ENCODE results near the gene SEC24D. TPM values are rescaled to one million over a fixed set of nuclear protein-coding genes. Genes with fewer than 3 reads are reported as not detected.

Gene SEC24D
- total and polyA plus RNA-seq, 9 of the 15 experiments (the other 6 are each of a cell fraction or from before 2014, with no cell fraction given) = 7.1 to 22.5 (median 11.3) TPM

GRCh38 chr4:118835571-118836300, at the start of gene SEC24D (continued):
- TF ChIP-seq PCBP1 (IDR thresholded peaks at IDR 0.05; ENCODE audit: low read depth, low read length, poor library complexity, severe bottlenecking) (no peak), TBL1XR1 (IDR thresholded peaks at IDR 0.05; ENCODE audit: low read length in 2 of 2) (0 out of 4 replicates have a peak, but pooled peaks of 1 of the 2 experiments have one; percentile 27), ZNF77 (CRISPR knock-in tag; IDR thresholded peaks at IDR 0.05) (no peak), CBFB (CRISPR knock-in tag; IDR thresholded peaks at IDR 0.05) (no peak), COPS2 (conservative IDR thresholded peaks at IDR 0.05) (no peak), SREBF2 (CRISPR knock-in tag; IDR thresholded peaks at IDR 0.05) (no peak), ZNF436 (CRISPR knock-in tag; IDR thresholded peaks at IDR 0.05) (no peak), SAP30 (IDR thresholded peaks at IDR 0.05; ENCODE audit: borderline replicate concordance, insufficient read depth, low read depth, low read length, poor library complexity, severe bottlenecking) (peak; percentile 30), NFATC3 (IDR thresholded peaks at IDR 0.05) (no peak), CLOCK (CRISPR knock-in tag; IDR thresholded peaks at IDR 0.05; ENCODE audit: borderline replicate concordance) (no peak), USF2 (CRISPR knock-in tag; IDR thresholded peaks at IDR 0.05) (no peak), BRD4 (IDR thresholded peaks at IDR 0.05) (0 out of 2 replicates have a peak, but pooled peaks have one; percentile 26), ZEB2 (IDR thresholded peaks at IDR 0.05) (no peak), ZKSCAN3 (CRISPR knock-in tag; IDR thresholded peaks at IDR 0.05) (no peak), GTF2A2 (tag; IDR thresholded peaks at IDR 0.05) (no peak), MTA1 (IDR thresholded peaks at IDR 0.05; ENCODE audit: borderline replicate concordance) (no peak)
- TF ChIP-seq, protein P1, sequence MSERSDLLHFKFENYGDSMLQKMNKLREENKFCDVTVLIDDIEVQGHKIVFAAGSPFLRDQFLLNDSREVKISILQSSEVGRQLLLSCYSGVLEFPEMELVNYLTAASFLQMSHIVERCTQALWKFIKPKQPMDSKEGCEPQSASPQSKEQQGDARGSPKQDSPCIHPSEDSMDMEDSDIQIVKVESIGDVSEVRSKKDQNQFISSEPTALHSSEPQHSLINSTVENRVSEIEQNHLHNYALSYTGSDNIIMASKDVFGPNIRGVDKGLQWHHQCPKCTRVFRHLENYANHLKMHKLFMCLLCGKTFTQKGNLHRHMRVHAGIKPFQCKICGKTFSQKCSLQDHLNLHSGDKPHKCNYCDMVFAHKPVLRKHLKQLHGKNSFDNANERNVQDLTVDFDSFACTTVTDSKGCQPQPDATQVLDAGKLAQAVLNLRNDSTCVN (CRISPR knock-in tag; IDR thresholded peaks at IDR 0.05) = no peak
- TF ChIP-seq, protein P2, sequence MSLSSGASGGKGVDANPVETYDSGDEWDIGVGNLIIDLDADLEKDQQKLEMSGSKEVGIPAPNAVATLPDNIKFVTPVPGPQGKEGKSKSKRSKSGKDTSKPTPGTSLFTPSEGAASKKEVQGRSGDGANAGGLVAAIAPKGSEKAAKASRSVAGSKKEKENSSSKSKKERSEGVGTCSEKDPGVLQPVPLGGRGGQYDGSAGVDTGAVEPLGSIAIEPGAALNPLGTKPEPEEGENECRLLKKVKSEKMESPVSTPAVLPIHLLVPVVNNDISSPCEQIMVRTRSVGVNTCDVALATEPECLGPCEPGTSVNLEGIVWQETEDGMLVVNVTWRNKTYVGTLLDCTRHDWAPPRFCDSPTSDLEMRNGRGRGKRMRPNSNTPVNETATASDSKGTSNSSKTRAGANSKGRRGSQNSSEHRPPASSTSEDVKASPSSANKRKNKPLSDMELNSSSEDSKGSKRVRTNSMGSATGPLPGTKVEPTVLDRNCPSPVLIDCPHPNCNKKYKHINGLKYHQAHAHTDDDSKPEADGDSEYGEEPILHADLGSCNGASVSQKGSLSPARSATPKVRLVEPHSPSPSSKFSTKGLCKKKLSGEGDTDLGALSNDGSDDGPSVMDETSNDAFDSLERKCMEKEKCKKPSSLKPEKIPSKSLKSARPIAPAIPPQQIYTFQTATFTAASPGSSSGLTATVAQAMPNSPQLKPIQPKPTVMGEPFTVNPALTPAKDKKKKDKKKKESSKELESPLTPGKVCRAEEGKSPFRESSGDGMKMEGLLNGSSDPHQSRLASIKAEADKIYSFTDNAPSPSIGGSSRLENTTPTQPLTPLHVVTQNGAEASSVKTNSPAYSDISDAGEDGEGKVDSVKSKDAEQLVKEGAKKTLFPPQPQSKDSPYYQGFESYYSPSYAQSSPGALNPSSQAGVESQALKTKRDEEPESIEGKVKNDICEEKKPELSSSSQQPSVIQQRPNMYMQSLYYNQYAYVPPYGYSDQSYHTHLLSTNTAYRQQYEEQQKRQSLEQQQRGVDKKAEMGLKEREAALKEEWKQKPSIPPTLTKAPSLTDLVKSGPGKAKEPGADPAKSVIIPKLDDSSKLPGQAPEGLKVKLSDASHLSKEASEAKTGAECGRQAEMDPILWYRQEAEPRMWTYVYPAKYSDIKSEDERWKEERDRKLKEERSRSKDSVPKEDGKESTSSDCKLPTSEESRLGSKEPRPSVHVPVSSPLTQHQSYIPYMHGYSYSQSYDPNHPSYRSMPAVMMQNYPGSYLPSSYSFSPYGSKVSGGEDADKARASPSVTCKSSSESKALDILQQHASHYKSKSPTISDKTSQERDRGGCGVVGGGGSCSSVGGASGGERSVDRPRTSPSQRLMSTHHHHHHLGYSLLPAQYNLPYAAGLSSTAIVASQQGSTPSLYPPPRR (CRISPR knock-in tag; IDR thresholded peaks at IDR 0.05; ENCODE audit: borderline replicate concordance) = no peak
